Stimulated activated CD4-positive, alpha-beta T cell treated with anti-CD3 and anti-CD28 coated beads, Interleukin-2, amount 100 ng/mL, for 48 hours (primary cell): ENCODE results near the gene NLRP4.
"Not testable (repeated sequence)": the region's sequence is repeated elsewhere in the genome, so short reads cannot be mapped to it uniquely, and the experiment has no call there.

Experiments
- DNase-seq, 2 donors: peaks; one replicate each; pipeline ENCODE4 v3.0.0-alpha.2; 2020

NLRP4 gene

GRCh38 chr19:55901369-55902079 is 65.2 kb downstream of the NLRP4 start:
- DNase-seq, result no peak

- DNase-seq, result no peak
These were observed 65.9 kb downstream of the NLRP4 start for GRCh38 chr19:55902080-55902751.

GRCh38 chr19:55907286-55907685 is 70.9 kb downstream of the NLRP4 start:
- DNase-seq, result no peak

GRCh38 chr19:55907746-55908145 is 71.4 kb downstream of the NLRP4 start:
- no peak for DNase-seq

GRCh38 chr19:55909801-55910200 is 73.5 kb downstream of the NLRP4 start:
- no peak for DNase-seq

- no peak for DNase-seq
These were observed 76.6 kb downstream of the NLRP4 start for GRCh38 chr19:55912916-55913315.

- DNase-seq, result no peak
These were observed 77.4 kb downstream of the NLRP4 start for GRCh38 chr19:55913643-55914268.

- DNase-seq, result no peak
These were observed 87.2 kb downstream of the NLRP4 start for GRCh38 chr19:55923556-55923955.

- no peak for DNase-seq
These were observed 91.7 kb downstream of the NLRP4 start for GRCh38 chr19:55927991-55928390.

GRCh38 chr19:55929258-55929657 is 92.9 kb downstream of the NLRP4 start:
- not testable (repeated sequence) for DNase-seq

GRCh38 chr19:55930996-55931515 is 94.7 kb downstream of the NLRP4 start:
- DNase-seq, result no peak
